HG03139 (cell line): ENCODE measurements around the gene OR5L2.
"Not testable (repeated sequence)": the region's sequence is repeated elsewhere in the genome, so short reads cannot be mapped to it uniquely, and the experiment has no call there.

ENCODE experiments used
- ATAC-seq: cut with Tn5 transposase; IDR thresholded peaks from one replicate; pipeline ENCODE4 v1.9.1; 2021; ENCODE audit not compliant: unreplicated experiment

The OR5L2 gene

GRCh38 chr11:55826919-55827318 lies at the start of gene OR5L2:
Gene OR5L2, plus strand, starts transcription at chr11:55827219. Its CDS starts 0 bp downstream, at chr11:55827219.
- ATAC-seq, result no peak

- ATAC-seq, result no peak
Measured at GRCh38 chr11:55791606-55792005, 35.4 kb upstream of the OR5L2 start.

GRCh38 chr11:55793321-55793720 lies 33.7 kb upstream of the OR5L2 start:
- no peak for ATAC-seq

GRCh38 chr11:55795256-55795655 lies 31.8 kb upstream of the OR5L2 start, which contains the start of gene OR5D14:
Gene OR5D14, plus strand, starts transcription at chr11:55795556. Its CDS starts 0 bp downstream, at chr11:55795556.
- ATAC-seq, result no peak

GRCh38 chr11:55806248-55806647 lies 20.8 kb upstream of the OR5L2 start:
- no peak for ATAC-seq

DNA sequence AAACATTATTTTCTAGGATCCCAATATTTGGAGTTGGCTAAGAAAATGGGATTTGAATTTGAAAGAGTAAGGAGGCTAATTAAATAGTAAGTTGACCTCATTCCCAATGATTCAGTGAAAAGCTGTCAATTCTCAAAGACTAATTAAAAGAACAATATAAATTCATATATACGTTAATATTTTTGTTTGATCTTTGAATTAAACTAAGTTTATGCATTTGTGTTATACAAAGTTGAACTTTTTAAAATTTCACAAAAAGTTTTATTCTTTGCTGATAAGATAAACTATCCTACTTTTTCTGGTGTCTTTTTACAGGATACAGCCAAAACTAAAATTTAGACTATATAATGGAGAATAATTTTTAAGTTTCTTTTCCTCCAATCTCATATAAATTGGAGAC lies 16.0 kb upstream of the OR5L2 start, which contains the start of gene OR5L1:
Gene OR5L1, plus strand, starts transcription at position 301 of the 400 bp plus-strand sequence. CDS start 100 bp downstream, outside the sequence.
- no peak for ATAC-seq

- no peak for ATAC-seq
Measured at GRCh38 chr11:55819330-55819729, 7.7 kb upstream of the OR5L2 start, which contains the start of gene OR5D18. Gene OR5D18, plus strand, starts transcription at chr11:55819630. Its CDS starts 0 bp downstream, at chr11:55819630.

DNA sequence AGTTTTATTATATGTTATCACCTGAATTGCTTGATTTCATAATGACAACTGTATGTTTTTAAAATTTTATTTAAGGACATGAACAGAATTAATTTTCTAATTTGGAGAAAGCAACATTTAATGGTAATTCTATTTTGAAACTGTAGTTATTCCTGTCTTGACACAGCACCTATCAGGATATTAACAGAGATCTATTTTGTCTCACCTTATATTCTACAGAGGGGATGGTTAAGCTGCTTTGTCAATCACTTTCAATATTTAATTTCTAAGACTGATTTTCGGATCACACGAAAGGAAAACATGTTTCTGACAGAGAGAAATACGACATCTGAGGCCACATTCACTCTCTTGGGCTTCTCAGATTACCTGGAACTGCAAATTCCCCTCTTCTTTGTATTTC lies 11.4 kb downstream of the OR5L2 start, which contains the start of gene OR5D16:
Gene OR5D16, plus strand, starts transcription at position 301 of the 400 bp plus-strand sequence. Its CDS starts 0 bp downstream, at position 301.
- no peak for ATAC-seq

GRCh38 chr11:55847453-55847852 lies 20.4 kb downstream of the OR5L2 start:
- no peak for ATAC-seq

DNA sequence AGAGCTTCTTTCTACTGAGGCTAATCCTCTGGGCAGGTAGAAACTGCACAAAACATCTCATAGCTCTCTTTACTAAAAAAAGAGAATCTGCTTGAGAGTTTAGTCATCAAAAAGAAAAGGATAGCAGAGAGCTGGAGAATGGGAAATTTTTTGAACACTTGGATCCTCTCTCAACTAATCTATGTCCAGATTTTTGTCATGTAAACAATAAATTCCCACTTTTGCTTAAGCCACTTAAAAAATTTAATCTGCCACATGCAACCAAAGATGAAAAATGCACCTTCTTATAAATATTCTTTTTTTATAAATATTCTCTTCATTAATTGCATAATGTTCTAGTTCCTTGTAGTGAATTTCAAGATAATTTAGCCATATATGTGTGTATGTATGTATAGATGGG lies 22.0 kb downstream of the OR5L2 start:
- no peak for ATAC-seq

- no peak for ATAC-seq
Measured at GRCh38 chr11:55852141-55852540, 25.1 kb downstream of the OR5L2 start.

- no peak for ATAC-seq
Measured at GRCh38 chr11:55854704-55855103, 27.7 kb downstream of the OR5L2 start.

DNA sequence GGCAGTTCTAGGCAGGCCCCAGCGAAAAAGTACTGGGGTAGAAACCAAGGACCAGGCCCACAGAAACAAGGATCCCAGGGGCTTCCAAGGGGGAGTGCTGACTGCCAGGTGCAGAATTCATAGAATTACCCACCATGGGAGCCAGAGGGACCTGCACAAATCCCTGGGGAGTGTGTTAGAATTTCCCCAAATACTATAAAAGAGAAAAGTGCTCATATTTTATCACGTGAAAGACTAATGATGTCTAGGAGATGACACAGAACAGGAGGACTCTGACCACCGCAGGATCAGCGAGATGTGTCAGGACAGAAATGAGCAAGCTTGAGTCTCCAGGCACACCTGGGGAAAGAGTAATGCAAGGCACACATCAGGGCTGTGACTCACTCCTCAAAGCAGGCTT lies 40.3 kb downstream of the OR5L2 start:
- ATAC-seq, result not testable (repeated sequence)

- not testable (repeated sequence) for ATAC-seq
Measured at GRCh38 chr11:55872731-55873130, 45.7 kb downstream of the OR5L2 start.

DNA sequence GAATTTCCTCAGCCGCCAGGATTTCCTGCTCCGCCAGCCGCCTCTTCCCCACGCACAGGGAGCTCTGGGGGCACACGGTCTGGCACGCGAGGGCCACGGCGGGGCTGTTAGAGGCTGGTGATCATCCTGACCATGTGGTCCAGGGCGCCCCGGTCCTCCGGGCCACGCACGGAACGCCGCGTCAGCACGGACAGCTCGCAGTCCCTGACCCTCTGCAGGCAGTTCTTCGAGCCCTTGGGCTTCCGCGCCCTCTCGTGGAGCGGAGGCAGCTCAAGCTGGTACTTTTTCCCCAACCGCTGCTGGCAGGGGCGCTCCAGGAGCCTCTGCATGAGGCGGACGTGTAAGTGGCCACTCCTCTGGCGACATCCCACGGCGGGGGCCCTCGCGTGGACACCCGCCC lies 46.1 kb downstream of the OR5L2 start:
- not testable (repeated sequence) for ATAC-seq
